MV-4-11 (cell line): ENCODE results near the gene MOGAT2.
"Not testable (repeated sequence)": the region's sequence is repeated elsewhere in the genome, so short reads cannot be mapped to it uniquely, and the experiment has no call there.

Source experiments
- DNase-seq: peaks from one replicate; lab custom pipeline; 2025; lab: John Stamatoyannopoulos, UW

The MOGAT2 gene

GRCh38 chr11:75717608-75718418 lies at the start of gene MOGAT2:
Gene MOGAT2, plus strand, starts transcription at chr11:75717838. Its CDS starts 51 bp downstream, at chr11:75717889.
- no peak for DNase-seq

GRCh38 chr11:75668451-75669297 lies 49.0 kb upstream of the MOGAT2 start, which contains the start of gene MAP6:
Gene MAP6, minus strand, starts transcription at chr11:75669038. Its CDS starts 669 bp downstream, at chr11:75668369.
- DNase-seq, result no peak

- peak; percentile 65 for DNase-seq
Measured at GRCh38 chr11:75673977-75674582, 43.6 kb upstream of the MOGAT2 start.

- no peak for DNase-seq
Measured at GRCh38 chr11:75677275-75677674, 40.4 kb upstream of the MOGAT2 start.

- no peak for DNase-seq
Measured at GRCh38 chr11:75677909-75678308, 39.7 kb upstream of the MOGAT2 start.

- no peak for DNase-seq
Measured at GRCh38 chr11:75678620-75679259, 38.9 kb upstream of the MOGAT2 start.

- no peak for DNase-seq
Measured at GRCh38 chr11:75679566-75679965, 38.1 kb upstream of the MOGAT2 start.

GRCh38 chr11:75683856-75684255 lies 33.8 kb upstream of the MOGAT2 start:
- DNase-seq, result not testable (repeated sequence)

GRCh38 chr11:75689863-75690609 lies 27.6 kb upstream of the MOGAT2 start:
- peak; percentile 57 for DNase-seq

- no peak for DNase-seq
Measured at GRCh38 chr11:75691804-75692203, 25.8 kb upstream of the MOGAT2 start.

GRCh38 chr11:75697906-75698581 lies 19.6 kb upstream of the MOGAT2 start:
- no peak for DNase-seq

GRCh38 chr11:75700940-75701339 lies 16.7 kb upstream of the MOGAT2 start:
- DNase-seq, result no peak

GRCh38 chr11:75703695-75704237 lies 13.9 kb upstream of the MOGAT2 start:
- DNase-seq, result no peak

GRCh38 chr11:75705541-75705940 lies 12.1 kb upstream of the MOGAT2 start:
- DNase-seq, result no peak

- DNase-seq, result peak; percentile 51
Measured at GRCh38 chr11:75706260-75706729, 11.3 kb upstream of the MOGAT2 start.

- no peak for DNase-seq
Measured at GRCh38 chr11:75714211-75714610, 3.4 kb upstream of the MOGAT2 start.

GRCh38 chr11:75715688-75716087 lies 1.9 kb upstream of the MOGAT2 start:
- DNase-seq, result no peak

- no peak for DNase-seq
Measured at GRCh38 chr11:75716659-75717058, 979 bp upstream of the MOGAT2 start.

GRCh38 chr11:75718419-75719339 lies 1.0 kb downstream of the MOGAT2 start:
- DNase-seq, result no peak
